ENCODE results near the gene C9orf72.

DNA sequence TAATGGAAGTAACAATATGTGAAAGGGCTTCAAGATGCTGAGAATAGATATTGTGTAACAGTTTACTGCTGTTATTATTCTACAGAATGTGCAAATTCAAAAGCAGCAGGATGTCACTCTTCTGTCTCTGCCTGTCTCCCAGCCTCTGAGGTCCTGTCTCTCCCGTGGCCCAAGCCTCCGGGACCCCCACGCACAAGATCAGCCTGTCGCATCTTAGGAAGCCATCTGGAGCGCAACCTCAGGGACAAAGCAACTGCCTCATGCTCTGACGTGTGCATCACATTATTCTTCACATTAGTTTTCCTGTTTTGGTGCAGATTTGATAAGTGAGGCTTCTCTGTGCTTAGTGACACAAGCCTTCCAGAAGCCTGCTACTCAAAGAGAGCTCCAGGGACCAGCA, 46.5 kb upstream of the C9orf72 start:
- TF ChIP-seq, protein P1, sequence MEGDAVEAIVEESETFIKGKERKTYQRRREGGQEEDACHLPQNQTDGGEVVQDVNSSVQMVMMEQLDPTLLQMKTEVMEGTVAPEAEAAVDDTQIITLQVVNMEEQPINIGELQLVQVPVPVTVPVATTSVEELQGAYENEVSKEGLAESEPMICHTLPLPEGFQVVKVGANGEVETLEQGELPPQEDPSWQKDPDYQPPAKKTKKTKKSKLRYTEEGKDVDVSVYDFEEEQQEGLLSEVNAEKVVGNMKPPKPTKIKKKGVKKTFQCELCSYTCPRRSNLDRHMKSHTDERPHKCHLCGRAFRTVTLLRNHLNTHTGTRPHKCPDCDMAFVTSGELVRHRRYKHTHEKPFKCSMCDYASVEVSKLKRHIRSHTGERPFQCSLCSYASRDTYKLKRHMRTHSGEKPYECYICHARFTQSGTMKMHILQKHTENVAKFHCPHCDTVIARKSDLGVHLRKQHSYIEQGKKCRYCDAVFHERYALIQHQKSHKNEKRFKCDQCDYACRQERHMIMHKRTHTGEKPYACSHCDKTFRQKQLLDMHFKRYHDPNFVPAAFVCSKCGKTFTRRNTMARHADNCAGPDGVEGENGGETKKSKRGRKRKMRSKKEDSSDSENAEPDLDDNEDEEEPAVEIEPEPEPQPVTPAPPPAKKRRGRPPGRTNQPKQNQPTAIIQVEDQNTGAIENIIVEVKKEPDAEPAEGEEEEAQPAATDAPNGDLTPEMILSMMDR (IDR thresholded peaks at IDR 0.05; ENCODE audit: control extremely low read depth in 1 of 3, insufficient read depth in 1 of 3, low read depth in 1 of 3, low read length in 3 of 3), result no peak
- no peak for TF ChIP-seq HDAC2 (IDR thresholded peaks at IDR 0.05; ENCODE audit: borderline replicate concordance in 1 of 2, low read depth in 2 of 2, low read length in 2 of 2)
- TF ChIP-seq POLR2A (IDR thresholded peaks at IDR 0.05; ENCODE audit: control extremely low read depth in 1 of 2, low read depth in 2 of 2, low read length in 2 of 2), result no peak
- TF ChIP-seq EP300 (IDR thresholded peaks at IDR 0.05; ENCODE audit: borderline replicate concordance in 1 of 2, low read depth in 2 of 2, low read length in 2 of 2), result no peak
- no peak for TF ChIP-seq CHD2 (IDR thresholded peaks at IDR 0.05; ENCODE audit: low read length)
- no peak for TF ChIP-seq CREB1 (IDR thresholded peaks at IDR 0.05)
- TF ChIP-seq JUND (IDR thresholded peaks at IDR 0.05; ENCODE audit: low read length), result no peak
- TF ChIP-seq, protein P2, sequence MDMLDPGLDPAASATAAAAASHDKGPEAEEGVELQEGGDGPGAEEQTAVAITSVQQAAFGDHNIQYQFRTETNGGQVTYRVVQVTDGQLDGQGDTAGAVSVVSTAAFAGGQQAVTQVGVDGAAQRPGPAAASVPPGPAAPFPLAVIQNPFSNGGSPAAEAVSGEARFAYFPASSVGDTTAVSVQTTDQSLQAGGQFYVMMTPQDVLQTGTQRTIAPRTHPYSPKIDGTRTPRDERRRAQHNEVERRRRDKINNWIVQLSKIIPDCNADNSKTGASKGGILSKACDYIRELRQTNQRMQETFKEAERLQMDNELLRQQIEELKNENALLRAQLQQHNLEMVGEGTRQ (IDR thresholded peaks at IDR 0.05; ENCODE audit: low read length), result no peak
- TF ChIP-seq MAX (IDR thresholded peaks at IDR 0.05), result no peak
- no peak for TF ChIP-seq PHF8 (conservative IDR thresholded peaks at IDR 0.05; ENCODE audit: low read depth, low read length)
- no peak for TF ChIP-seq POLR2AphosphoS5 (IDR thresholded peaks at IDR 0.05; ENCODE audit: low read depth, low read length)
- no peak for TF ChIP-seq EGR1 (IDR thresholded peaks at IDR 0.05; ENCODE audit: borderline replicate concordance, low read depth, low read length)
- no peak for TF ChIP-seq RAD21 (IDR thresholded peaks at IDR 0.05 in 1 of 2, conservative IDR thresholded peaks at IDR 0.05 in 1 of 2; ENCODE audit: low read depth in 2 of 2, low read length in 2 of 2)
